Uterine smooth muscle cell (primary cell): ENCODE measurements around the gene LDLRAP1. TPM values are rescaled to one million over a fixed set of nuclear protein-coding genes. Genes with fewer than 3 reads are reported as not detected.

Experiments used
- total RNA-seq: library from RNA; depleted of rRNA; stranded (reverse); fragments of >200 nt; gene quantifications from 2 replicates; pipeline ENCODE4 v1.2.3, GENCODE V29; 2014

Gene LDLRAP1
- 7.3 and 10.9 TPM in 2 replicates for total RNA-seq

DNA sequence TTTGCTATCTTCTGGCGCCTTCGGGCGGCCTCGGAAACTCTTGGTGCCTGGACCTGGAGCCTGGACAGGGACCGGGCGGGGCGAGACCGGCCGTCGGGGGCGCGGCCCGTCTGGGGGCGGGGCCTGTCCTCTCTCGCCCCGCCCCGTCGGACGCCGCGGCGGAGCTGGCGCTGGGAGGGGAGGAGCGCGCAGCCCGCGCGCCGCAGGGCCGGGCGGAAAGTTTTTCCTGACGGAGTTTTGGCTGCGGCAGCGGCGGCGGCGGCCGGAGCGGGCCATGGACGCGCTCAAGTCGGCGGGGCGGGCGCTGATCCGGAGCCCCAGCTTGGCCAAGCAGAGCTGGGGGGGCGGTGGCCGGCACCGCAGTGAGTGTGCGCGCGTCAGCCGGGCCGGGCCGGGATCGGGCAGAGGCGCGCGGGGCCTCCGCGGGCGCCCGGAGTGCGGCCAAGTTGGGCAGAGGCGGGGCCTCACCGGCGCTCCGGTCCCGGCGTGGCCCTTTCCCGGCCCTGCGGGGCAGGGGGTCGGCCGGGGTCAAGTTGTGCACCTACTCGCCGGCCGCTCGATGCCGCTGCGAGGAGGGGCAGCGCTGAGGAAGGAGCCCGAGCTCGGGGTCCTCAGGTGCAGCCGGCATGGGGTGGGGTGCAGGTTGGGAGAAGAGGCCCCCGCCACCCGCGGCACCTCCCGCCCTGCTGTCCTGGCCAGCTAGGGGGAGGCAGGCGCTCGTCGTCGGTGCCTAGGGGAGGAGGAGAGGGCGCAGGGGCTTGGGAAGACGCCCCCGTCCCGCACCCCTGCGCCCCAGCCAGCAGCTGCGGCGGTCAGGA, at the start of gene LDLRAP1:
Gene LDLRAP1 (plus strand): TSS at position 182 of the 818 bp plus-strand sequence. CDS start 93 bp downstream, at position 275.

GRCh38 chr1:25616095-25616986, 72.9 kb downstream of the LDLRAP1 start, which contains the start of gene MAN1C1:
Gene MAN1C1, plus strand, starts transcription at chr1:25616791. Its CDS starts 1,007 bp downstream, at chr1:25617798.

Other genes starting within 250 kb of the LDLRAP1 start
- gene TMEM50A, start 205.3 kb upstream of the LDLRAP1 start, total RNA-seq: 102 and 113 TPM in 2 replicates
- 0.75 and 0.77 TPM in 2 replicates for gene RHCE, start 122.8 kb upstream of the LDLRAP1 start, total RNA-seq
- 15.5 and 18.9 TPM in 2 replicates for gene MACO1, start 112.7 kb upstream of the LDLRAP1 start, total RNA-seq
- gene MAN1C1, start 73.2 kb downstream of the LDLRAP1 start, total RNA-seq: 2.4 and 12.2 TPM in 2 replicates